Muscle layer of duodenum (tissue), 2 donors: ENCODE measurements around the gene UBASH3A.

ENCODE experiments used
- H3K27ac ChIP-seq: one replicate; pipeline ENCODE4 v1.7.0; 2013; ENCODE audit warnings: mild to moderate bottlenecking, low read length
- H3K27me3 ChIP-seq: one replicate; pipeline ENCODE4 v1.7.0; 2013; ENCODE audit warnings: low read depth, mild to moderate bottlenecking, control low read depth, low read length
- H3K36me3 ChIP-seq, 2 donors: one replicate each; pipeline ENCODE4 v1.7.0; 2013; ENCODE audit warnings: low read length in 2 of 2, control low read depth in 1 of 2, mild to moderate bottlenecking in 1 of 2; ENCODE audit not compliant: insufficient read depth in 2 of 2, control insufficient read depth in 1 of 2
- H3K4me1 ChIP-seq, 2 donors: one replicate each; pipeline ENCODE4 v1.7.0; 2013; ENCODE audit warnings: low read length in 2 of 2, mild to moderate bottlenecking in 2 of 2, control low read depth in 1 of 2, moderate library complexity in 1 of 2; ENCODE audit not compliant: insufficient read depth in 2 of 2, control insufficient read depth in 1 of 2
- H3K4me3 ChIP-seq, 2 donors: one replicate each; pipeline ENCODE4 v1.7.0; 2013; ENCODE audit warnings: low read length in 2 of 2, low read depth in 1 of 2, mild to moderate bottlenecking in 1 of 2
- H3K9me3 ChIP-seq, 2 donors: one replicate each; pipeline ENCODE4 v1.7.0; 2013; ENCODE audit warnings: low read length in 2 of 2, control low read depth in 1 of 2, mild to moderate bottlenecking in 1 of 2; ENCODE audit not compliant: control insufficient read depth in 1 of 2
- donor health status: healthy.

UBASH3A gene

GRCh38 chr21:42364304-42364865 lies 39.3 kb upstream of the UBASH3A start:
- Histone ChIP-seq H3K4me1 (no peaks in the 10 kb centered on the region), H3K27me3 (peaks cover 5% of the 10 kb centered on the region), H3K4me3 (no peak overlapping the region), H3K9me3 (peaks cover 0 to 8% of the 10 kb centered on the region in 2 donors), H3K36me3 (no peaks in the 10 kb centered on the region), H3K27ac (no peak overlapping the region)

- Histone ChIP-seq H3K4me3 (no peak overlapping the region), H3K27me3 (peaks cover 5% of the 10 kb centered on the region), H3K9me3 (no peaks in the 10 kb centered on the region), H3K27ac (no peak overlapping the region), H3K4me1 (no peaks in the 10 kb centered on the region), H3K36me3 (no peaks in the 10 kb centered on the region)
These were observed 37.9 kb upstream of the UBASH3A start for GRCh38 chr21:42365770-42366169.

- Histone ChIP-seq H3K36me3 (no peaks in the 10 kb centered on the region), H3K27me3 (peaks cover 5% of the 10 kb centered on the region), H3K9me3 (no peaks in the 10 kb centered on the region), H3K4me3 (no peak within 1 kb of the TSS), H3K27ac (no peak within 1 kb of the TSS), H3K4me1 (no peaks in the 10 kb centered on the region)
These were observed 37.3 kb upstream of the UBASH3A start, which contains the start of gene TFF1 for GRCh38 chr21:42366292-42367010. TSS of gene TFF1 (minus strand) at chr21:42366535. CDS start at chr21:42366495, 40 bp downstream.

- Histone ChIP-seq H3K36me3 (no peaks in the 10 kb centered on the region), H3K27ac (no peak overlapping the region), H3K4me1 (no peaks in the 10 kb centered on the region), H3K9me3 (no peaks in the 10 kb centered on the region), H3K27me3 (peaks cover 5% of the 10 kb centered on the region), H3K4me3 (no peak overlapping the region)
These were observed 36.1 kb upstream of the UBASH3A start for GRCh38 chr21:42367367-42368165.

- Histone ChIP-seq H3K36me3 (no peaks in the 10 kb centered on the region), H3K27ac (no peak overlapping the region), H3K4me1 (no peaks in the 10 kb centered on the region), H3K9me3 (no peaks in the 10 kb centered on the region), H3K27me3 (no peaks in the 10 kb centered on the region), H3K4me3 (no peak overlapping the region)
These were observed 33.9 kb upstream of the UBASH3A start for GRCh38 chr21:42369821-42370220.

- Histone ChIP-seq H3K27ac (no peak overlapping the region), H3K27me3 (no peaks in the 10 kb centered on the region), H3K4me3 (no peak overlapping the region), H3K4me1 (no peaks in the 10 kb centered on the region), H3K36me3 (no peaks in the 10 kb centered on the region), H3K9me3 (no peaks in the 10 kb centered on the region)
These were observed 32.6 kb upstream of the UBASH3A start for GRCh38 chr21:42370894-42371654.

GRCh38 chr21:42373196-42373907 lies 30.4 kb upstream of the UBASH3A start:
- H3K4me1 ChIP-seq = no peaks in the 10 kb centered on the region
- H3K9me3 ChIP-seq = no peaks in the 10 kb centered on the region
- no peaks in the 10 kb centered on the region for H3K36me3 ChIP-seq
- no peaks in the 10 kb centered on the region for H3K27me3 ChIP-seq
- no peak overlapping the region for H3K27ac ChIP-seq
- no peak overlapping the region for H3K4me3 ChIP-seq

- Histone ChIP-seq H3K4me1 (no peaks in the 10 kb centered on the region), H3K36me3 (no peaks in the 10 kb centered on the region), H3K27ac (no peak overlapping the region), H3K27me3 (no peaks in the 10 kb centered on the region), H3K4me3 (no peak overlapping the region), H3K9me3 (no peaks in the 10 kb centered on the region)
These were observed 29.7 kb upstream of the UBASH3A start for GRCh38 chr21:42373908-42374455.

- Histone ChIP-seq H3K27me3 (no peaks in the 10 kb centered on the region), H3K9me3 (no peaks in the 10 kb centered on the region)
These were observed 29.2 kb upstream of the UBASH3A start for GRCh38 chr21:42374457-42374856.

GRCh38 chr21:42374864-42375499 lies 28.7 kb upstream of the UBASH3A start:
- H3K36me3 ChIP-seq = no peaks in the 10 kb centered on the region
- H3K27ac ChIP-seq = no peak overlapping the region
- H3K27me3 ChIP-seq = no peaks in the 10 kb centered on the region
- no peaks in the 10 kb centered on the region for H3K4me1 ChIP-seq
- H3K4me3 ChIP-seq = no peak overlapping the region
- no peaks in the 10 kb centered on the region for H3K9me3 ChIP-seq

More at GRCh38 chr21:42374457-42374856, 29.2 kb upstream of the UBASH3A start:
- H3K36me3 ChIP-seq = no peaks in the 10 kb centered on the region
- no peak overlapping the region for H3K27ac ChIP-seq
- H3K4me1 ChIP-seq = no peaks in the 10 kb centered on the region
- no peak overlapping the region for H3K4me3 ChIP-seq
